ENCODE measurements around the gene FETUB.

The FETUB gene

DNA sequence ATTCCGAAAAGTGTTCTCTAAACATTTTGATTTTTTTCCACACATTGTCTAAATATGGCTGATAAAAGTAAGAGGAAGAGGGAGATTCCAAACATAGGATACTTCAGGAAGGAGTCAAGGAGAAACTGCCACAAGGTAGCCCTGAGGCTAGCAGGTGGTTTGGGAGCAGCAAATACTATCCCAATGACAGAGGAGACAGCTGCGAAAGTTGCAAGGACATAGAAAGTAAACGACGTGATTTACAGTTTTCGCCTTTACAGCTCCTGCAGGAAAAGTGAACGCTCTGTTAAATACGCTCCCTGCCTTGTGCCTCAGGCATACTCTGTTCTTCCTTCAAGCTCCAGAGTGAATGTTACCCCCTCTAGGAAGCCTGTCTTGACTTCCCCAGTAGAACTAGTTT is 3.7 kb upstream of the FETUB start:
- no peak for DNase-seq

DNA sequence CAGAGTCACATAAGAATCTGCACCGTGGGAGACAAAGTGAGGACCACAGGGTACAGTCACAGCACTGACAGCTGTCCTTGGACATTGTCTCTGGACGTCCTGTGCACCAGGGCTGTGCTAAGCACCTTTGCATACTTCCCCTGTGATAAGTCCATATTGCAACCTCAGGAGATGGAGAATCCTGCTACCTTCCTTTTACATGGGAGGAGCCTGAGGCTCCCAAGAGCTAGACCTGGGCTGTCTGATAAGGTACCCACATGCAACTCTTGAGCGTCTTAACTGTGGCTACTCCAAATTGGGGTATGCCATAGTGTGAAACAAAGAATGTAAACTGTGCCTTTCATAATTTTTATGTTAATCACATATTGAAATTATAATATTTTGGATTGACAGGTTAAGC is 2.5 kb upstream of the FETUB start:
- no peak for DNase-seq

DNA sequence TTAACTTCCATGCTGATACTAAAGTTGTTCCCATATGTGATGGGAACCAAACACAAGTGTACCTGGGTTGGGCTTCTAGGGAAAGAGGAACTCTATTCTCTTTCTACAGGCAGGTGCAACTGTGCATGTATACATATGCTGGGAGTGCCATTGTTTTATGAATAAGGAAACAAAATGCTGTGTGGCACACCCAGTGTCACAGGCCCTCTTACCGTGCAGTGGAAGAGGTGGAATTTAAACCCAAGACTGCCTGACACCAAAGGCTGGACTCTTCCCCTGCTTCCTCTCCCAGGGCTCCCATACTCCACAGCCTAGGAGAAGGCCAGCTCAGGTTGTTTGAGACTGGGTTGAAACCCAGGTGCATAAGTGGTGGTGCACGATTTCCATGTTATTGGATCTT is 1.9 kb upstream of the FETUB start:
- no peak for DNase-seq

DNA sequence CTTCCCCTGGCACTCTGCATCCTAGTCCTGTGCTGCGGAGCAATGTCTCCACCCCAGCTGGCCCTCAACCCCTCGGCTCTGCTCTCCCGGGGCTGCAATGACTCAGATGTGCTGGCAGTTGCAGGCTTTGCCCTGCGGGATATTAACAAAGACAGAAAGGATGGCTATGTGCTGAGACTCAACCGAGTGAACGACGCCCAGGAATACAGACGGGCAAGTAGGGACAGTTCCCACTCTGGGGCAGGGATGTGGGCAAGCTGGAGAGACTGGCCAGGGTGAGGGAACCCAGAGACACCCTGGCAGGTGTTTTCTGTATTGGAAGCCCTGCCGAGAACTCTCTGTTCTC is 247 bp downstream of the FETUB start:
- peak in 7 of 14 donors; percentile 7 to 74 (median 26) for DNase-seq

DNA sequence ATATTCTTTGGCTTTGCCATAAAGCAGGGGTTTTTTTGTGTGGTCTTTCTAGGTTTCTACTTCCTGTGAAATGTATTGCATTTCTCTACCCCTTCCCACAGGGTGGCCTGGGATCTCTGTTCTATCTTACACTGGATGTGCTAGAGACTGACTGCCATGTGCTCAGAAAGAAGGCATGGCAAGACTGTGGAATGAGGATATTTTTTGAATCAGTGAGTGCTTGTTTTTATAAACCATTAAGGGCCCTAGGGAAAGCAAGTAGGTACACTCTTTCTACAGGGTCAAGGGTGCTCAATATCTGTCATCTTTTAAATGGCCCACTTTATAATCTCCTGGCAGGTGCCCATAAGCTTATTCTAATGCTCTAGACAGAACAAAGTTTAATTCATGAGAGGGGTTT is 730 bp downstream of the FETUB start:
- no peak for DNase-seq

- no peak for DNase-seq
Observed at GRCh38 chr3:186642014-186642413, 1.8 kb downstream of the FETUB start.

GRCh38 chr3:186643493-186643892 is 3.3 kb downstream of the FETUB start:
- no peak for DNase-seq

DNA sequence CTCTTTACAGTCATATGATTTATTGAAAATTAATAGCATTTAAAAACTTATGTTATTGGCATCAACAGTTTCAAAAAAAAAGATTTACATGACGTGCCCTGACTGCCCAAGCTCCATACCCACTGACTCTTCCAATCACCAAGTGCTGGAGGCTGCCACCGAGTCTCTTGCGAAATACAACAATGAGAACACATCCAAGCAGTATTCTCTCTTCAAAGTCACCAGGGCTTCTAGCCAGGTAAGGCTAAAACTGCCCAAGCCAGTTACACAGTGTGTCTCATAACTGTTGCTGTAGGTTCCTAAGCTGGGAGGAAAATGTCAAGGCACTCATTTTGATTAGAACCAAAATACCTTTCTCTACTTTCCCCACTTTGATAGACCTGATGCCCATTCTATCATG is 4.5 kb downstream of the FETUB start:
- DNase-seq, result no peak

DNA sequence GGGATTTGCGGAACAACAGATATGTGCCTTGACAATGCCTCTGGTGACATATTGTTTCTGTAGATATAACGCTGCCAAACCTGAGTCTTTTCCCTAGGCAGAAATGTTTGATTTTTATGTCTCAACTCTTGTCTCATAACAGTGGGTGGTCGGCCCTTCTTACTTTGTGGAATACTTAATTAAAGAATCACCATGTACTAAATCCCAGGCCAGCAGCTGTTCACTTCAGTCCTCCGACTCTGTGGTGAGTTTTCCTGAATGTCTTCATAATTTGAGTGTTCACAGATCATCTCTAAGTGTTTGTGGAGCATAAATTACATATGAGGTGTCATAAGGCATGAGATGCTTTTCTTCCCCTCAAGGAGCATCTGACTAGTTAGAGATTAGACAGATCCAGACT is 5.9 kb downstream of the FETUB start:
- DNase-seq, result no peak

GRCh38 chr3:186646841-186647240 is 6.6 kb downstream of the FETUB start:
- DNase-seq, result no peak

GRCh38 chr3:186648851-186649250 is 8.7 kb downstream of the FETUB start:
- DNase-seq, result no peak

- no peak for DNase-seq
Observed at GRCh38 chr3:186651678-186652215, 11.5 kb downstream of the FETUB start.

DNA sequence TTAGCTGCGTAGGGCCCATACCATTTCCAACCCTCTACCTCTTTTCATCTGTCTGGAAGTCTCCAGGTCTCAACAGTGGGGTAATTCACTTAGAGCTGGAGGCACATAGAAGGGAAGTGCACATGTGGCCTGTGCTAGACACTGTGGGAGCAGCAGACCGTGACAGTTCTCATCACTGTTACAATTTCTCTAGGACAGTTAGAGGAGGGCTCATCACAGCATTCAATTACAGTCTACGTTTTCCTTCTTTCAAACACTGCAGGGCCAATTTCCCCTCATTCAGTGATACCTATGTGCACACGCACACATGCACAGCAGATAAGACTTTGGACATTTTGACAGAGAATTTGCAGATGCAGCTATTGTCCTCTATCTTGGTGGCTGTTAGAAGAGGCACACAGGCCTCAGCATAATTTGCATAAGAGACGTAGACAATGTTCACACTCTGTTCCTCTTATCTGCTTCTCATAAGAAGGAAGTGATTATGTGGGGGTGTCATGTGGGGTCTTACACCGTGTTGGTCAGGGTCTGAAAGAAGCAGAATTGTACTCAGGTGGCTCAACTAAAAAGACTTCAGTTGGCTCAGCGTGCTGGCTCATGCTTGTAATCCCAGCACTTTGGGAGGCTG is 13.0 kb downstream of the FETUB start:
- no peak for DNase-seq

GRCh38 chr3:186653984-186654383 is 13.8 kb downstream of the FETUB start:
- no peak for DNase-seq

DNA sequence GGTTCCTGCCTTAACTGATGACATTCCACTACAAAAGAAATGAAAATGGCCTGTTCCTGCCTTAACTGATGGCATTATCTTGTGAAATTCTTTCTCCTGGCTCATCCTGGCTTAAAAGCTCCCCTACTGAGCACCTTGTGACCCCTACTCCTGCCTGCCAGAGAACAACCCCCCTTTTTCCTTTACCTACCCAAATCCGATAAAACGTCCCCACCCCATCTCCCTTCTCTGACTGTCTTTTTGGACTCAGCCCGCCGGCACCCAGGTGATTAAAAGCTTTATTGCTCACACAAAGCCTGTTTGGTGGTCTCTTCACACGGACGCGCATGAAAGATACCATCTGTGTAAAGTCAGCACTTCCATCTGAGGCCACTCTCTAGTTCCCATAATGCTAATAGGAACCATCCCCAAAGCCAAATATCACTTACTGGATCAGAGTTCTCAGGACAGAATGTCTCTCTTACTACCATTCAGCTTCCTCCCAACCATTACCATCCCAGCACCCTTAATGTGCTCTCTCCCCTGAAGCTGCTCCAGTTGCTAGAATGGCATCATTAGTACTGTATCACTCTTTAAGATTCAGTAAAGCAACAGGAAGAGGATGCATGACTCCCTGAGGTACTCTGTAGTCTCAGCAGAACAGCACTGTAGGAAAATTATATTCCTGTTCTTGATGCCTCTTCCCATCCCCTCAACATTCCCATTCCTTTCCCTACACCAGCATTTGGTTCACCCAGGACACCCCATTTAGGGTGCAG is 23.3 kb downstream of the FETUB start:
- DNase-seq, result no peak

- DNase-seq, result no peak
Observed at GRCh38 chr3:186664119-186664495, 23.9 kb downstream of the FETUB start.

GRCh38 chr3:186664506-186664905 is 24.3 kb downstream of the FETUB start:
- DNase-seq, result no peak

DNA sequence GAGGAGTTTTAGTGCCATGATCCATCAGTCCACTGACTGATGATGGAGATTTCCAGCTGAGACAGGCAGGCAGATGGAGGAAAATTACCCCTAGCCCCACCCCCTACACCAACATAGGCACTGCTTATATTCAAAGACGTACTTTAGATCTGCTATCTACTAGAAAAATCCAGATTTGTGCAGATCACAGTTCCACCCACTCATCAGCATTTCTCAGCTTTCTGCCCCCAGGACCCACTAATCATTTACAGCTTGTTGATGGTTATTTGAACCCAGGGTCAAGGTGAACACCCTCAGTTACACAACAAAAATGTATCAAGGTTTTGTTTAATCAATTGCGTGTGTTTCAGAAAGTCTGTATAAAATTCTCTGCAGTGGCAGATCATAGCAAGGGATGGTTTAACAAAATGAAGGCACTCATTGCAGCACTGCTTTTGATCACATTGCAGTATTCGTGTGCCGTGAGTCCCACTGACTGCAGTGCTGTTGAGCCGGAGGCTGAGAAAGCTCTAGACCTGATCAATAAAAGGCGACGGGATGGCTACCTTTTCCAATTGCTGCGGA is 25.5 kb downstream of the FETUB start, which contains the start of gene HRG:
HRG (plus strand) TSS at position 390 of the 564 bp plus-strand sequence; CDS start at position 408, 18 bp downstream.
- no peak for DNase-seq

GRCh38 chr3:186668426-186668825 is 28.2 kb downstream of the FETUB start:
- no peak for DNase-seq

DNA sequence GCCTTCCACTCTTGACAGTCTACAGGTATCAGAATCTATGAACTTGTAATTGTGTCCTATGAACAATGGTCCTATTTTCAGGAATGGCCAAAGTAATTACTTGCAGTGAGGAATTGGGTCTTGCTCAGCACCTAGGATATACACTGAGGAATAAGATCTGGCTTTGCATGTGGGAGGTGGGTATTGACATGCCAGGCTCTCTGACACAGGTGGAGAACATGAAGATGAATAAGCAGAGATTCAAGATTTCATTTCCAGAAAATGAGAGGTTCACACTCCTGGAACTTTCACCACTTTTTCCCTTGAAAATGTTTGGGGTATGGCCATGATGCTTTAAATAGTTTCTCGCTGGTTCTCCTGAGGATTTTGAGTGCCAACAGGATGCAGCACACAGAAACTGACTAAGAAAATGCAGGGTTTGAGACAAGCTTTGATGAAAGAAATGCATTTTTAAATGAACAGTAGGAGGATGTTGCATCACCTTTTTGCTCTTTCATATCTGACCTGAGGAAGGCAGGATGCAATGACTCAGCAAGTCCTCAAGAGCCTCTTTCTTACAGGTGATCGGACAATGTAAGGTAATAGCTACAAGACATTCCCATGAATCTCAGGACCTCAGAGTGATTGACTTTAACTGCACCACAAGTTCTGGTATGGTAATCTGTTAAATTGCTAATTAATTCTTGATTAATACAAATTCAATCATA is 29.3 kb downstream of the FETUB start:
- DNase-seq, result no peak

DNA sequence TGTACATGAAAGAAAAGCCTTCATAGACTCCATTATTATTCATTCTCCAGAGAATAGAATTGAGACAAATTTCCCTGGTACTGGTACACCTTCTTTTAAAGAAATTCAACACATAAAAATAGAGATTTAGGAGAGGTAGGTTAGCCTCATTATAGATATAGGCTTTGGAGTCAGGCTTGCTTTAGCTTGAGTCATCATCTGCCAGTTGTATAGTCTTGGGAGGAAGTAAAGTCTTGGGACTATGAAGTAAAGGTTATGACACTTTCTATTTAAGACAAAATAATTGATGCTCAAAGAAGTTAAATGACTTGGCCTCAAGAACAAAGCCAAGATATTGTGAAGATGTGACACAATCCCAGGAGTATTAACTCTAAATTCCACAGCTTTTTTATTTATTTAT is 30.0 kb downstream of the FETUB start:
- no peak for DNase-seq

DNA sequence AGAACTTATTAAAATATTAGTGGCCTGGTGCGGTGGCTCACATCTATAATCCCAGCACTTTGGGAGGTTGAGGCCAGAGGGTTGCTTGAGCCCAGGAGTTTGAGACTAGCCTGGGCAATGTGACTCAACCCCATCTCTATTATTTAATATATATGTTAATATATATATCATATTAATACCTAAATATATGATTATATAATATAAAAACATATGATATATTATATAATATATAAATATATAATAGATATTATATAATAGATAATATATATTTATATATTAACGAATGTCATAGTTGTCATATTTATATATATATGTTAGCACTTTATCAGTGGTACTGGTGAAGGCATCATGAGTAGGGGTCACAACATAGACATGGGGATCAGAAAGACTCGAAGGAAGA is 30.9 kb downstream of the FETUB start:
- no peak for DNase-seq

DNA sequence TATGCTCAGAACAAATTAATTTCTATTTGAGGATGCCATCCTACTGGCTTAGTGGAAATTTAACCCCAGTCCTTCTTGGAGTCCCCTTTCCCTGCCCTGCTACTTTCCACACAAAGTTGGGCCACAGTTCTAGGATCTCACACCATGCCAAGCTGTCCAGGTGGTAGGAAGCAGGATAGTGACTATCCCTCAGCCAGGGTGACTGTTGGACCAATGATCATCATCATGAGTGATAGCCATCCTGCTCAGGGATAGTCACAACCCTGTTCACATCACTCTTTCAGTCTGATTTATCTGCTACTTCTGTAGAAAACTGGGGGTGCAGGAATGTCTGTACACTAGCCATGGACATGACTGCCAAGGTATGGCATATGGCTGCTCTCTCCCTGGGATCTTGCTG is 38.4 kb downstream of the FETUB start:
- no peak for DNase-seq

Data from C1 segment of cervical spinal cord (tissue), 14 donors.